Central memory CD8-positive, alpha-beta T cell (primary cell): ENCODE measurements around the gene DNAJB5.
"Not testable (repeated sequence)": the region's sequence is repeated elsewhere in the genome, so short reads cannot be mapped to it uniquely, and the experiment has no call there.

Experiments
- ATAC-seq: fragments of 150-1000 bp; cut with Tn5 transposase; replicated peaks from 2 replicates; pipeline ENCODE4 v1.10.0; 2022; ENCODE audit warnings: mild to moderate bottlenecking, moderate FRiP score, moderate number of reproducible peaks; ENCODE audit not compliant: poor library complexity, severe bottlenecking; ENCODE audit errors: extremely low read depth
- DNase-seq, 2 donors: peaks; one replicate each; pipeline ENCODE4 v3.0.0; 2021; ENCODE audit warnings: low spot score in 2 of 2
- H3K27ac Mint-ChIP-seq: one replicate; pipeline ENCODE4 v1.8.0; 2022; ENCODE audit warnings: low read depth, mild to moderate bottlenecking, moderate library complexity, mixed read lengths
- H3K27me3 Mint-ChIP-seq: one replicate; pipeline ENCODE4 v1.8.0; 2022; ENCODE audit warnings: mixed read lengths
- H3K36me3 Mint-ChIP-seq: one replicate; pipeline ENCODE4 v1.8.0; 2022; ENCODE audit warnings: mild to moderate bottlenecking, moderate library complexity, mixed read lengths; ENCODE audit not compliant: insufficient read depth
- H3K4me1 Mint-ChIP-seq: one replicate; pipeline ENCODE4 v1.8.0; 2022; ENCODE audit warnings: mixed read lengths
- H3K4me3 Mint-ChIP-seq: one replicate; pipeline ENCODE4 v1.8.0; 2022; ENCODE audit warnings: mild to moderate bottlenecking, moderate library complexity, mixed read lengths
- H3K9me3 Mint-ChIP-seq: one replicate; pipeline ENCODE4 v1.8.0; 2022; ENCODE audit warnings: mixed read lengths

Gene DNAJB5

GRCh38 chr9:34996181-34996904 lies 6.8 kb downstream of the DNAJB5 start:
- peaks cover 3% of the 10 kb centered on the region for H3K36me3 Mint-ChIP-seq
- ATAC-seq (no peak), DNase-seq (no peak)
- no peaks in the 10 kb centered on the region for H3K27me3 Mint-ChIP-seq
- H3K9me3 Mint-ChIP-seq = no peaks in the 10 kb centered on the region
- peak overlapping the region; percentile 1 for H3K27ac Mint-ChIP-seq
- no peaks in the 10 kb centered on the region for H3K4me1 Mint-ChIP-seq
- no peak overlapping the region for H3K4me3 Mint-ChIP-seq

GRCh38 chr9:34996905-34997279 lies 7.3 kb downstream of the DNAJB5 start:
- Mint-ChIP-seq H3K27ac (peak overlapping the region; percentile 1), H3K4me3 (no peak overlapping the region), H3K9me3 (no peaks in the 10 kb centered on the region), H3K27me3 (no peaks in the 10 kb centered on the region), H3K4me1 (no peaks in the 10 kb centered on the region), H3K36me3 (peaks cover under 1% of the 10 kb centered on the region)
- DNase-seq = no peak
- no peak for ATAC-seq

DNA sequence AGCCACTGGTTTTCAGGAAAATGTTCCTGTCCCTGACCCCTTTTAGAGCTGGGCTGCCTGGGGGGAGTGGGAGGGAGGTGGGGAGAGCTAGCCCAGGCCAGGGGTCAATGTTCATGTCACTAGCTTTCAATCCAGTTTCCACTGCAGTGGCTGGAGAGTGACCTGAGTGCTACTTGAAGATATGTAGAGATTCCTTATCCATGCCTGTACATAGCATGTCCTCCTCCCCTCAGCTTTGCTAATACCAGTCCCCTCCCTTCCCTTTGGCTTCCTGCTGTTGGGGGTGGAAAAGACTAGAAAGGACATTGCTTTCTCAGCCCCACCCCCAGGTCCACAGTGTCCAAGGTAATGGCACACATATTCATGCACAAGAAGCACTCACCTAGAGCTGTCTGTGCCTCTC lies 7.8 kb downstream of the DNAJB5 start:
- H3K36me3 Mint-ChIP-seq = no peaks in the 10 kb centered on the region
- no peaks in the 10 kb centered on the region for H3K9me3 Mint-ChIP-seq
- H3K4me3 Mint-ChIP-seq = no peak overlapping the region
- DNase-seq = no peak
- H3K27ac Mint-ChIP-seq = no peak overlapping the region
- no peaks in the 10 kb centered on the region for H3K27me3 Mint-ChIP-seq
- no peak for ATAC-seq
- H3K4me1 Mint-ChIP-seq = no peaks in the 10 kb centered on the region

- DNase-seq (no peak), ATAC-seq (no peak)
- H3K36me3 Mint-ChIP-seq = peaks cover 2% of the 10 kb centered on the region
- no peaks in the 10 kb centered on the region for H3K27me3 Mint-ChIP-seq
- no peaks in the 10 kb centered on the region for H3K9me3 Mint-ChIP-seq
- no peak overlapping the region for H3K27ac Mint-ChIP-seq
- no peak overlapping the region for H3K4me3 Mint-ChIP-seq
- H3K4me1 Mint-ChIP-seq = no peaks in the 10 kb centered on the region
These were observed 8.7 kb downstream of the DNAJB5 start for GRCh38 chr9:34998266-34998665.

- H3K4me3 Mint-ChIP-seq = no peak overlapping the region
- no peak for DNase-seq
- peaks cover 2% of the 10 kb centered on the region for H3K36me3 Mint-ChIP-seq
- H3K27me3 Mint-ChIP-seq = no peaks in the 10 kb centered on the region
- ATAC-seq = no peak
- no peaks in the 10 kb centered on the region for H3K4me1 Mint-ChIP-seq
- H3K9me3 Mint-ChIP-seq = no peaks in the 10 kb centered on the region
- no peak overlapping the region for H3K27ac Mint-ChIP-seq
These were observed 10.0 kb downstream of the DNAJB5 start for GRCh38 chr9:34999576-34999975.

DNA sequence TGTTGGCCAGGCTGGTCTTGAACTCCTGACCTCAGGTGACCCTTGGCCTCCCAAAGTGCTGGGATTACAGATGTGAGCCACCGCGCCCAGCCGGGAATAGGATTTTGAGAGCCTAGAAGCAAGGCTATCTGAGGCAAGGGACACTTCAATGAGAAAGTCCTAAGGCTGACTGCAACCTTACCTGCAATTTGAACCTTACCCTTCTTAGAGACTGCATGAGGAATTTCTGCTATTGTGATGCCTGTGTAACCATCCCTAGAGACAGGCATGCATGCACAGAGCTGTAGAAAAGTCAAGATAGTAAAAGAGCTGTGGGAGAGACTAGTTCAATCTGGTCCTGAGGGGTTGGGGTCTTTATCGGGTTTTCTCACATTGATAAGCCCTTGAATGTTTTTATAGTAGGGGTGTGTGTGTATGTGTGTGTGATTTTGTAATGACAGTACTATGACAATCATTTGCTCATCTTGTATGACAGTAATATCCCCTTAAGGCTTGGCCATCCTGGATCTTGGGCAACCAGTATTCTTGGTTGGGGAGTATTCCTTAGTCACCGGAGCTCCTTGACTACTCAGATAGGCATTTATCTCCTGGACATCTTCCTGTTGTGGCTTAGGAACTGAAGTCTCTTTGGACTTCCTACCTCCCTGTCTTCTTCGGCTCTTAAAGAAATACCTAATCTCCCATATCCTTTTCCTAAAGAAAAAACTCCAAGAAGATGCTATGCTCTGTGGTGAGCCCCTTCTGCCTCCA lies 11.2 kb downstream of the DNAJB5 start:
- Mint-ChIP-seq H3K4me1 (no peaks in the 10 kb centered on the region), H3K9me3 (no peaks in the 10 kb centered on the region), H3K27ac (no peak overlapping the region), H3K36me3 (peaks cover 2% of the 10 kb centered on the region), H3K4me3 (no peak overlapping the region), H3K27me3 (no peaks in the 10 kb centered on the region)
- no peak for ATAC-seq
- DNase-seq = no peak

GRCh38 chr9:35001285-35001677 lies 11.7 kb downstream of the DNAJB5 start:
- no peak overlapping the region for H3K4me3 Mint-ChIP-seq

DNA sequence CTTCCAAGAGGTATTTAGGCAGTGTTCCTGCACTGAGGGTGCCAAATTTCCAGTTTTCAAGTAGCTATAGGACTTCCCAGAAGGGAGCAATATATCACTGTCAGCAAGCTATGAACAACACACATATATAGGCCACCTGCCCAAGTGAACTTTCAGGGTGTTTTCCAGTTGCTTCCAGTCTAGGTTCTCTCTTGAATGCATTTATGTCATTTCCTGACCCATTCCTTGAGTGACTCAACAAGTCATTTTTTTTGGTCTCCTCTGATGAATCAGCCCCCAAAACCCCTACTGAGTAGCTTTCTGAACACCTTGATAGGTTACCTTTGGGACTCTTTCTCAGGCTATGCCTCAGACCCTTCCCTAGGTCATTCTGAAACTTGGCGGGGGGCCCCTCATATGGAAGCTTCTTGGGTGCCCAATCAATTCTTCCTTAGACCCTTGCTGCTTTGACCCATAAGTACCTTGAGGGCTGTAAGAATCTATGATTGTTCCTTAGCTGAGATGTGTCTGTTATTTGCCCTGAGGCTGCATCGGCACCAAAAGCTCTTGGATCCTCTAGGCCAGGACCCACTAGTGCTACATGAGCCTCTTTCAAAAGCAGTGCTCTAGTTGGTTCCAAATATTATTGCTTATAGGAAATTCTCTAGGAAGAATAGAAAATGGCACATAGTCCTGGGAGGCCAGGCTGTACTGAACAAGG lies 12.4 kb downstream of the DNAJB5 start:
- H3K9me3 Mint-ChIP-seq = no peaks in the 10 kb centered on the region

More at GRCh38 chr9:35001285-35001677, 11.7 kb downstream of the DNAJB5 start:
- Mint-ChIP-seq H3K27ac (no peak overlapping the region), H3K4me1 (no peaks in the 10 kb centered on the region), H3K36me3 (peaks cover 2% of the 10 kb centered on the region), H3K27me3 (no peaks in the 10 kb centered on the region), H3K9me3 (no peaks in the 10 kb centered on the region)
- no peak for ATAC-seq
- DNase-seq = no peak

GRCh38 chr9:35002623-35003022 lies 13.1 kb downstream of the DNAJB5 start:
- no peaks in the 10 kb centered on the region for H3K9me3 Mint-ChIP-seq
- no peaks in the 10 kb centered on the region for H3K4me1 Mint-ChIP-seq
- DNase-seq (no peak), ATAC-seq (no peak)
- H3K27me3 Mint-ChIP-seq = no peaks in the 10 kb centered on the region
- H3K36me3 Mint-ChIP-seq = peaks cover 2% of the 10 kb centered on the region
- H3K4me3 Mint-ChIP-seq = no peak overlapping the region
- peak overlapping the region; percentile 27 for H3K27ac Mint-ChIP-seq

More for the DNA sequence above, 12.4 kb downstream of the DNAJB5 start:
- Mint-ChIP-seq H3K4me1 (no peaks in the 10 kb centered on the region), H3K4me3 (no peak overlapping the region), H3K27me3 (no peaks in the 10 kb centered on the region), H3K27ac (peak overlapping the region; percentile 27), H3K36me3 (peaks cover 2% of the 10 kb centered on the region)
- ATAC-seq (no peak), DNase-seq (no peak)

GRCh38 chr9:35004299-35004698 lies 14.8 kb downstream of the DNAJB5 start:
- not testable (repeated sequence) for H3K27me3 Mint-ChIP-seq

GRCh38 chr9:35010351-35010958 lies 20.9 kb downstream of the DNAJB5 start:
- DNase-seq (no peak), ATAC-seq (no peak)
- H3K4me3 Mint-ChIP-seq = no peak overlapping the region
- H3K36me3 Mint-ChIP-seq = peaks cover 6% of the 10 kb centered on the region
- H3K27ac Mint-ChIP-seq = no peak overlapping the region
- H3K9me3 Mint-ChIP-seq = peaks cover 11% of the 10 kb centered on the region
- no peaks in the 10 kb centered on the region for H3K27me3 Mint-ChIP-seq
- H3K4me1 Mint-ChIP-seq = no peaks in the 10 kb centered on the region

More at GRCh38 chr9:35004299-35004698, 14.8 kb downstream of the DNAJB5 start:
- H3K9me3 Mint-ChIP-seq, DNase-seq, ATAC-seq, H3K27ac Mint-ChIP-seq, H3K4me3 Mint-ChIP-seq, H3K36me3 Mint-ChIP-seq, H3K4me1 Mint-ChIP-seq: not testable (repeated sequence)

DNA sequence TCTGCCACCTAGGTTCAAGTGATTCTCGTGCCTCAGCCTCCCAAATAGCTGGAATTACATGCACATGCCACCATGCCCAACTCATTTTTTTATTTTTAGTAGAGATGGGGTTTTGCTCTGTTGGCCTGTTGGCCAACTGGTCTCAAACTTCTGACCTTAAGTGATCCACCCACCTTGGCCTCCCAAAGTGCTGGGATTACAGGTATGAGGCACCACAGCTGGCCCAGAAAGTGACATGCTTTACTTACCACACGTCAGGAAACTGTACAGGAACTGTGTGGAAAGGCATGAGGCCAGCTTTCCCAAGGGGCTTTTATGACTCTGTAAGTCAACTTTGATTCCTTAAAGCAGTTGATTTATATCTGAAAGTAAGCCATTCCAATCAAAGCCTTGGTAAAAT lies 25.0 kb downstream of the DNAJB5 start:
- H3K4me3 Mint-ChIP-seq = no peak overlapping the region
- H3K4me1 Mint-ChIP-seq = no peaks in the 10 kb centered on the region
- no peaks in the 10 kb centered on the region for H3K27me3 Mint-ChIP-seq
- DNase-seq (no peak), ATAC-seq (no peak)
- no peak overlapping the region for H3K27ac Mint-ChIP-seq
- H3K9me3 Mint-ChIP-seq = peaks cover 11% of the 10 kb centered on the region
- H3K36me3 Mint-ChIP-seq = peaks cover 6% of the 10 kb centered on the region
